Effector CD4-positive, alpha-beta T cell (primary cell): ENCODE measurements around the gene PRLHR.

Source experiments
- DNase-seq: peaks from one replicate; pipeline ENCODE4 v3.0.0-alpha.2; 2020

Gene PRLHR

GRCh38 chr10:118557946-118558345 is 37.5 kb downstream of the PRLHR start:
- no peak for DNase-seq

GRCh38 chr10:118551535-118552100 is 43.8 kb downstream of the PRLHR start:
- no peak for DNase-seq

GRCh38 chr10:118547282-118547681 is 48.2 kb downstream of the PRLHR start:
- no peak for DNase-seq

GRCh38 chr10:118546479-118546878 is 49.0 kb downstream of the PRLHR start:
- DNase-seq = no peak

GRCh38 chr10:118545381-118545780 is 50.1 kb downstream of the PRLHR start:
- DNase-seq = no peak

GRCh38 chr10:118544401-118544948 is 51.0 kb downstream of the PRLHR start:
- no peak for DNase-seq

GRCh38 chr10:118543714-118544400 is 51.6 kb downstream of the PRLHR start:
- peak; percentile 8 for DNase-seq

GRCh38 chr10:118542745-118543144 is 52.7 kb downstream of the PRLHR start:
- no peak for DNase-seq

- DNase-seq = no peak
Observed at GRCh38 chr10:118542205-118542604, 53.2 kb downstream of the PRLHR start.

GRCh38 chr10:118541718-118542117 is 53.7 kb downstream of the PRLHR start:
- no peak for DNase-seq
